GM04503 (cell line): Measurements from ENCODE around the gene DOK5.

ENCODE experiments used
- DNase-seq: peaks from one replicate; pipeline ENCODE4 v3.0.0-alpha.2; 2012; ENCODE audit warnings: low read depth

The DOK5 gene

GRCh38 chr20:54515793-54516628 is 40.6 kb downstream of the DOK5 start:
- DNase-seq, result no peak

GRCh38 chr20:54517241-54517975 is 42.0 kb downstream of the DOK5 start:
- no peak for DNase-seq

DNA sequence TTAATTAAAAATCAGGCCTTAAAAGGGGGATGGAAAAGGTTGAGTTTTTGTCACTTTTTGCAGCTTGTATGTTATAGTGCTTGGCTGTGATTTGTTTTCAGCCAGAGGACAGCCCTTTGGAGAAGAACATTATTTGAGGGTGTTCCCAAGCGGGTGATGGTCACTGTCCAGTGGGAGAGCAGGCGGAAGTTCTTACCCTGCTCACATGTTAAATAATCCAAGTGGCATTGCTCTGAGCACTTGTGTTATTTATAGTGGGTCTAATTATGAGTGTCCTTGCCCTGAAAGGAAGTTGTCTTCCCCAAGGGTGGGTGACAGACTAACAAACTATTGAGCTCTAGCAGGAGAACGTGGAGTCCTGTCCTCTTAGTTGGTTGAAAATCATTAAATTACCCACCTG is 49.5 kb downstream of the DOK5 start:
- DNase-seq, result no peak

DNA sequence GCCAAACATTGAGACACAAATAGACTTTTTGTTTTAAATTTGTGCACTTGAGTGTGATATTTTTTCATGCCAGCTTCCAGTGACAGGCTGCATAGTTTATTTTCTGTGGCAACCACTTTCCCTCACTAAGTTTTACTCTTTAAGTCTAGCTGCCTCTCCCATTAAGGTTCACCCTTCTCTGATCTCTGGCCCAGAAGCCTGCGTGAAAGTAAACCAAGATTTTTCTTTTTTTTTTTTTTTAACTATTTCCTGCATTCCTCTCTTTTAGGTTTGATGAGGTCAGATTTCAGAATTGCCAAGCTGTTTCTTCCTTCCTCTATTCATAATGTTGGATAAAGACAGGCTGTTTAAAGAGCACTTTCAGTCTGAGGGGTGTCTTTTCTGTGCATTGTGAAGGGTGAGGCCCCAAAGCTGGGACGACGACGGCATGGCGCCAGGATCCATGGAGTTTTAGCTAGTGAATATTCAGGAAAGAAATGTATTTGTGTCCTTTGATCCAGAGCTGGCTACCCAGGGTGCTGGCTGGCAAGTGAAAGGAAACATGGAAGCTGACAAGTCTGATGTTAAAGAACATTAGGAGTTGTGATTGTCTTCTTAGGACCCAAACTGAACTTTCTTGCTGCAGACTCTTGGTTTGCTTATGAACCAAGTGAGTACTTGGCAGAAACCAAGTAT is 50.7 kb downstream of the DOK5 start:
- no peak for DNase-seq

GRCh38 chr20:54526801-54527200 is 51.4 kb downstream of the DOK5 start:
- no peak for DNase-seq

- no peak for DNase-seq
Observed at GRCh38 chr20:54532573-54532972, 57.2 kb downstream of the DOK5 start.

DNA sequence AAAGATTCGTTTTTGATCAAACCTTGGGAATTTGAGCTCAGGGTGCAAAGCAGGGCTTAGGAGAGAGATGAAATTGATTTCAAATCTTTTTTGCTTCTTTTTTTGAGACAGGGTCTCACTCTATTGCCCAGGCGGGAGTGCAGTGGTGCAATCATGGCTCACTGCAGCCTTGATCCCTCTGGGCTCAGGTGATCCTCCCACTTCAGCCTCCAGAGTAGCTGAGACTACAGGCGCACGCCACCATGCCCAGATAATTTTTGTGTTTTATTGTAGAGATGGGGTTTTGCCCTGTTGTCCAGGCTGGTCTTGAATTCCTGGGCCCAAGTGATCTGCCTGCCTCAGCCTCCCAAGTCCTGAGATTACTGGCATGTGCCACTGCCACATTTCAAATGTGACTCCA is 58.7 kb downstream of the DOK5 start:
- no peak for DNase-seq

- no peak for DNase-seq
Observed at GRCh38 chr20:54535033-54535432, 59.6 kb downstream of the DOK5 start.

DNA sequence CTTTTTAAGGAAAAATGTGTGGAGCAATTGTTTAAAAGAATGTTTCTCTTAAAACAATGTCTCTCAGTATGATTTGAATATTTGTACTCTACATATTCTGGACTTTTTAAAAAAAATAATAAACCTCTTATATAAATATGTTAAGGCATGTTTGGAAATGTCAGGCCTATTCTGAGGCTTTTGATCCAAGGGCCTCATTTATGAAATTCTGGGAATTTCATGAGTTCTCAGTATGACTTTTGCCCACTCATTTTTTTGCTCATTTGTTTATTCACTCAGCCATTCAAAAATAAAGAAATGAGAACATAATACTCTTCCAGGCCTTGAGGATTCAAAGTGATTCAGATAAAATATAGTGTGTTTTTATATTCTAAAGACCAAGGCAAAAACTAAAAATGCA is 60.4 kb downstream of the DOK5 start:
- DNase-seq, result no peak

GRCh38 chr20:54539521-54540046 is 64.2 kb downstream of the DOK5 start:
- DNase-seq, result no peak

- no peak for DNase-seq
Observed at GRCh38 chr20:54543369-54543768, 68.0 kb downstream of the DOK5 start.

- no peak for DNase-seq
Observed at GRCh38 chr20:54545676-54546358, 70.4 kb downstream of the DOK5 start.

GRCh38 chr20:54548849-54549248 is 73.5 kb downstream of the DOK5 start:
- no peak for DNase-seq

DNA sequence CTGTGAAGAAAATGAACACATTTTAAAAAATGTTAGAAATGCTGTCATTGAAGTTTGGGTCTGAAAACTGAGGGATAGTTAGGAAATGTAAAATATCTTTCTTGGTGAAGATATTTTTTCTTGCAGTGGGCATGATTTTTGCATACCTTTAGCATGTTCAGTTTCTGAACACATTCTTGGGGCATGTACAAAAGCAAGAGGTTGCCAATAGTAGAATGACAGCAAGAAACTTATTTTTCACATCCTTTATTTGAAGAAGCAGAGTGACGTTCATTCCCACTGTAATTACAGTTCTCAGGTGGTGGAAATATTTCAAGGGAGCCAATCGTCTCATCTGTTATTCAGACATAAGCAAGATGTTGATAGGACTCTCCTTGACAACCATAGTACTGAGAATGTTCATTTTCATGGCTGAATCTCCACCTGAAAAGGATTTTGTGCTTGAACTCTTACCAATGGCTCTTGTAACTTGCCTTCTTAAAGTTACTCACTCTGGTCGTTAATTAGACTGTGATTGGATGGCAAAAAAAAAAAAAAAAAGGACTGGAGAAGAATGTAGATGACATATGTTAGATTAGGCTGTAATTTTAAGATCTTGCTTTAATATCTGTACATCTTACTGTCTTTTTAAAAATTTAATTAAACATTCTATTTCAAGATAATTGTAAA is 74.4 kb downstream of the DOK5 start:
- DNase-seq, result no peak

DNA sequence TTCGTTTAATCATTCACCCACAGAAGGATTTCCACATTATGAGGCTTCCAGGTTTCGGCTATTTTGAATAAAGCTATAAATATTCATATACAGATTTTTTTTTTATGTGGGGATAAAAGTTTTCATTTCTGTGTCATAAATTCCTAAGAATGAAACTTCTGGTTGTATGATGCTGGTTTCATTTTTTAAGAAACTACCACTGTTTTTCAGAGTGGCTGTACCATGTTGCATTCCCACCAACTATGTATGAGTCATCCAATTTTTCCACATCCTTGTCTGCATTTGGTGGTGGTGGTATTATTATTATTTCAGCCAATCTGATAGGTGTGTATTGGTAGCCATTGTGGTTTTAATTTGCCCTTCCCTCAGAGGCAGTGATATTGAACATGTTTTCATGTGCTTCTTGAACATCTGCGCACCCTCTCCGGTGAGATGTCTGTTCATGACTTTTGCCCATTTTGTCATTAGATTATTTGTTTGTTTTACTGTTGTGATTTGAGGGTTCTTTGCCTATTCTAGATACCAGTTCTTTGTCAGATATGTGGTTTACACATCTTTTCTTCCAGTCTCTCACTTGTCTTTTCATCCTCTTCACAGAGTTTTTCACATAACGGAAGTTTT is 75.5 kb downstream of the DOK5 start:
- DNase-seq, result no peak

DNA sequence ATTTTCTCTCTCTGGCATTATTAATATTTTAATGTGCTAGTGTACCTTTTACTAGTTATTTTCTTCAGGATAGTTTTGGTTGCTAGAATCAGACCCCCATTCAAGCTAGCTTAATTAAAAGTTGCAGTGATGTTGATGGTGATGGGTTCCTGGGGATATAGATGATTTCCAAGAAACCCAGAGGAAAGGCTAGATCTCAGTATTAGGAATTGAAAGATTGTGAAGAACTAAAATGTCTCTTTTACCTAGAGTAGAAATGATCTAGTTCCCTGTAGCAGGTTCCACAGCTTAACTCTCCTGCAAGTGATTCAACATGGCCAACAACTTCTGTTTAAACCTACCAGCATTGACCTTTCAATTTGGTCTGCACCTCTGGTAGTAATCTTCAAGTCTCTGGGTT is 78.6 kb downstream of the DOK5 start:
- DNase-seq, result no peak

DNA sequence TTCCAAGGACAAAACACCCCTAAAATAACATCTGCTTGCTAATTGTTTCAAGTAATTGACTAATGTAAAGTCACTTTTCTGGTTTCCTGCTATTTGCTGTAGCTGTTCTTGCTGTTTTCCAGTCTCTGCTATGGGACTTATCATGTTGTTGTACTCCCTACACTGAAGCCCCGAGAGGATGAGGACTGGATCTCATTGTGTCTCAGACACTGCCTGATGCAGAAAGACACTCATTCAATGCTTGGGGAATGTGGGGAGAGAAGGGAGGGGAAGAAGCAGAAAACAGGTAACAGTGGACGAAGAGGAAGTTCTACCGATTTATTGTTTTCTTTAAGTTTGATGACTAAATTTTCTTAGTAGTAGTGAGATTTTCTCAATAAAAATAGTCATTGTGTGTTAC is 79.8 kb downstream of the DOK5 start:
- DNase-seq, result no peak

GRCh38 chr20:54556406-54556805 is 81.0 kb downstream of the DOK5 start:
- DNase-seq, result no peak

GRCh38 chr20:54557806-54558590 is 82.6 kb downstream of the DOK5 start:
- no peak for DNase-seq

- no peak for DNase-seq
Observed at GRCh38 chr20:54559890-54560289, 84.5 kb downstream of the DOK5 start.
